Fibroblast of lung (primary cell): ENCODE data around the gene DLL3. TPM values are rescaled to one million over a fixed set of nuclear protein-coding genes. Genes with fewer than 3 reads are reported as not detected.

Source experiments
- DNase-seq, 2 donors: peaks; one replicate each; pipeline versions ENCODE4 v3.0.0 to v3.0.0-alpha.2; 2010; ENCODE audit warnings: low read depth in 2 of 2
- H2AFZ ChIP-seq: 2 replicates; pipeline ENCODE4 v1.5.1; 2012; ENCODE audit warnings: low read length, control low read depth, inconsistent platforms
- H3K27ac ChIP-seq: 2 replicates; pipeline ENCODE4 v1.5.1; 2011; ENCODE audit warnings: low read length, control low read depth; ENCODE audit not compliant: insufficient read depth
- H3K27me3 ChIP-seq: 2 replicates; pipeline ENCODE4 v1.5.1; 2011; ENCODE audit warnings: mild to moderate bottlenecking, low read length; ENCODE audit not compliant: control insufficient read depth, insufficient read depth
- H3K36me3 ChIP-seq: 2 replicates; pipeline ENCODE4 v1.5.1; 2011; ENCODE audit warnings: low read length; ENCODE audit not compliant: control insufficient read depth, insufficient read depth
- H3K4me1 ChIP-seq: 2 replicates; pipeline ENCODE4 v1.5.1; 2011; ENCODE audit warnings: low read length; ENCODE audit not compliant: control insufficient read depth, insufficient read depth; ENCODE audit errors: extremely low read depth
- H3K4me2 ChIP-seq: 2 replicates; pipeline ENCODE4 v1.5.1; 2011; ENCODE audit warnings: low read length, control low read depth; ENCODE audit not compliant: insufficient read depth; ENCODE audit errors: extremely low read depth
- H3K4me3 ChIP-seq, 4 experiments: fragments of 200-600 bp in 1 of 4; sonication (generic) in 1 of 4; replicated peaks in 1 of 4; 2 replicates each; pipeline ENCODE4 v1.5.1; 2011 to 2016; ENCODE audit warnings: low read length in 4 of 4, low read depth in 3 of 4, mild to moderate bottlenecking in 3 of 4, control low read depth in 2 of 4, inconsistent platforms in 1 of 4, mixed read lengths in 1 of 4; ENCODE audit not compliant: insufficient read depth in 1 of 4; ENCODE audit errors: control extremely low read depth in 1 of 4
- H3K79me2 ChIP-seq: 2 replicates; pipeline ENCODE4 v1.5.1; 2012; ENCODE audit warnings: mild to moderate bottlenecking, low read length, inconsistent platforms; ENCODE audit not compliant: control insufficient read depth, insufficient read depth
- H3K9ac ChIP-seq: 2 replicates; pipeline ENCODE4 v1.5.1; 2011; ENCODE audit warnings: mild to moderate bottlenecking, low read length, control low read depth; ENCODE audit not compliant: insufficient read depth
- H3K9me3 ChIP-seq: 2 replicates; pipeline ENCODE4 v1.5.1; 2012; ENCODE audit warnings: low read depth, low read length; ENCODE audit not compliant: control insufficient read depth, insufficient read depth
- H4K20me1 ChIP-seq: 2 replicates; pipeline ENCODE4 v1.5.1; 2011; ENCODE audit warnings: low read length; ENCODE audit not compliant: control insufficient read depth, insufficient read depth; ENCODE audit errors: extremely low read depth
- EZH2 ChIP-seq: IDR thresholded peaks from 2 replicates; pipeline ENCODE4 v1.5.1; 2012; ENCODE audit warnings: low read length, control low read depth, mild to moderate bottlenecking; ENCODE audit errors: missing control alignments
- polyA plus RNA-seq, 2 donors: library from polyadenylated mRNA; depleted of rRNA in 1 of 2; stranded (reverse) in 1 of 2; unstranded in 1 of 2; fragments of >200 nt; gene quantifications; 2 replicates each; pipeline ENCODE4 v1.2.1, GENCODE V29; 2011 to 2012; ENCODE audit warnings: missing spikeins in 1 of 2
- total RNA-seq: library from RNA; depleted of rRNA; stranded (reverse); fragments of >200 nt; gene quantifications from 2 replicates; pipeline ENCODE4 v1.2.1, GENCODE V29; 2014
- TF ChIP-seq, protein P1 (sequence below), 2 donors: IDR thresholded peaks in 1 of 2; conservative IDR thresholded peaks in 1 of 2; 1 replicate in 1 of 2; 2 replicates in 1 of 2; pipeline ENCODE4 v1.5.1; 2011 to 2012; ENCODE audit warnings: low read length in 2 of 2, control low read depth in 1 of 2, inconsistent platforms in 1 of 2, low read depth in 1 of 2, mild to moderate bottlenecking in 1 of 2

The DLL3 gene
- total and polyA plus RNA-seq, 2 donors (not counting 1 experiment from before 2014, with no cell fraction given), result under 0.01 to 0.11 TPM

DNA sequence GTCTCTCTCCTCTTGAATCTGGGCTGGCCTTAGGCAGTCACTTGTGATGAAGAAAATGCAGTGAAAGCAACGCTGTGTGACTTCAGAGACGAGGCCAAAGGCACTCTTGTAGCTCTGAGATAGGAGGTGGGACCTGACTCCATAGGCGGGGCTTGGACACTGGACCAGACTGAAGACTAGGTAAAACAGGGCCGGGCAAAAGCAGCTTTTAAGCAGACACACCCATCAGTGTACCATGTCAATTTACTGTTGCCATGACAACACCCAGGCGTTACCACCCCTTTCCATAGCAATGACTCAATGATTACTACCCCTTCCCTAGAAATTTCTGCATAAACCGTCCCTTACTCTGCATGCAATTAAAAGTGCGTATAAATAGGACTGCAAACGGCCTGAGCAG, 47.9 kb downstream of the DLL3 start:
- H3K79me2 ChIP-seq, result no peaks in the 10 kb centered on the region
- H4K20me1 ChIP-seq, result no peaks in the 10 kb centered on the region
- no peaks in the 10 kb centered on the region for H3K4me1 ChIP-seq
- H3K4me2 ChIP-seq, result no peak overlapping the region
- H3K4me3 ChIP-seq, result no peak overlapping the region
- H2AFZ ChIP-seq, result no peak overlapping the region
- no peaks in the 10 kb centered on the region for H3K9me3 ChIP-seq
- no peak for TF ChIP-seq EZH2
- TF ChIP-seq, protein P1, sequence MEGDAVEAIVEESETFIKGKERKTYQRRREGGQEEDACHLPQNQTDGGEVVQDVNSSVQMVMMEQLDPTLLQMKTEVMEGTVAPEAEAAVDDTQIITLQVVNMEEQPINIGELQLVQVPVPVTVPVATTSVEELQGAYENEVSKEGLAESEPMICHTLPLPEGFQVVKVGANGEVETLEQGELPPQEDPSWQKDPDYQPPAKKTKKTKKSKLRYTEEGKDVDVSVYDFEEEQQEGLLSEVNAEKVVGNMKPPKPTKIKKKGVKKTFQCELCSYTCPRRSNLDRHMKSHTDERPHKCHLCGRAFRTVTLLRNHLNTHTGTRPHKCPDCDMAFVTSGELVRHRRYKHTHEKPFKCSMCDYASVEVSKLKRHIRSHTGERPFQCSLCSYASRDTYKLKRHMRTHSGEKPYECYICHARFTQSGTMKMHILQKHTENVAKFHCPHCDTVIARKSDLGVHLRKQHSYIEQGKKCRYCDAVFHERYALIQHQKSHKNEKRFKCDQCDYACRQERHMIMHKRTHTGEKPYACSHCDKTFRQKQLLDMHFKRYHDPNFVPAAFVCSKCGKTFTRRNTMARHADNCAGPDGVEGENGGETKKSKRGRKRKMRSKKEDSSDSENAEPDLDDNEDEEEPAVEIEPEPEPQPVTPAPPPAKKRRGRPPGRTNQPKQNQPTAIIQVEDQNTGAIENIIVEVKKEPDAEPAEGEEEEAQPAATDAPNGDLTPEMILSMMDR (conservative IDR thresholded peaks at IDR 0.05 in 1 of 2, IDR thresholded peaks at IDR 0.05 in 1 of 2; ENCODE audit: low read depth in 1 of 2, low read length in 2 of 2), result no peak
- no peaks in the 10 kb centered on the region for H3K36me3 ChIP-seq
- H3K27ac ChIP-seq, result no peak overlapping the region
- no peak for DNase-seq
- H3K9ac ChIP-seq, result no peak overlapping the region
- peaks cover 13% of the 10 kb centered on the region for H3K27me3 ChIP-seq

GRCh38 chr19:39550197-39550596, 51.5 kb downstream of the DLL3 start:
- Histone ChIP-seq H3K79me2 (no peaks in the 10 kb centered on the region), H2AFZ (no peak overlapping the region), H3K27me3 (peaks cover 6% of the 10 kb centered on the region), H3K27ac (no peak overlapping the region), H4K20me1 (no peaks in the 10 kb centered on the region), H3K4me2 (no peak overlapping the region), H3K4me3 (no peak overlapping the region), H3K9me3 (no peaks in the 10 kb centered on the region), H3K36me3 (no peaks in the 10 kb centered on the region), H3K4me1 (no peaks in the 10 kb centered on the region), H3K9ac (no peak overlapping the region)
- no peak for TF ChIP-seq EZH2
- TF ChIP-seq, protein P1 (conservative IDR thresholded peaks at IDR 0.05 in 1 of 2, IDR thresholded peaks at IDR 0.05 in 1 of 2; ENCODE audit: low read depth in 1 of 2, low read length in 2 of 2), result no peak
- no peak for DNase-seq

DNA sequence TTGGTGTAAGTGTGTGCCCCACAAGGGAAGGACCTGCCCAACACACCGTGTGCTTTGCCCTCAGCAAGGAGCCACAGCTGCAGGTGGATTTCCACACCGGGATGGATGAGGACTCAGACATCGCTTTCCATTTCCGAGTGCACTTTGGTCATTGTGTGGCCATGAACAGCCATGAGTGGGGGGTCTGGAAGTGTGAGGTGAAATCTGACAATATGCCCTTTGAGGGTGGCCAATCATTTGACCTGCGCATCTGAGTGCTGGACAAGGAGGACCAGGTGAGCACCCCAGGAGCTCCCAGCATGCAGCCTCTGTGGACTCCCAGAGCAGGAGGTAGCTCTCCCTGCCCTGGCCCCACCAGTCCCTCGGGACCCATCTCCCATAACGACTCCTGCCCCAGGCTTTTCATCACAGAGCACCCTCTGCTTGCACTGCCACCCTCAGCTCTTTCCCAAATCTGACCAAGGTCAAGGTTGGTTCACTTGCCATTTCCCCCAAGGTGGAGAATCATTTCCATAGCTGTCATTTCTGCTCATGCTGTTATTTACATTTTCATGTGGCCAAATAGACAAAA, 54.4 kb downstream of the DLL3 start:
- H3K4me1 ChIP-seq, result no peaks in the 10 kb centered on the region
- no peaks in the 10 kb centered on the region for H4K20me1 ChIP-seq
- no peak overlapping the region for H3K4me3 ChIP-seq
- no peak overlapping the region for H3K9ac ChIP-seq
- TF ChIP-seq EZH2, result no peak
- TF ChIP-seq, protein P1 (conservative IDR thresholded peaks at IDR 0.05 in 1 of 2, IDR thresholded peaks at IDR 0.05 in 1 of 2; ENCODE audit: low read depth in 1 of 2, low read length in 2 of 2), result no peak
- H3K79me2 ChIP-seq, result no peaks in the 10 kb centered on the region
- no peaks in the 10 kb centered on the region for H3K9me3 ChIP-seq
- no peaks in the 10 kb centered on the region for H3K36me3 ChIP-seq
- no peak overlapping the region for H3K4me2 ChIP-seq
- H2AFZ ChIP-seq, result no peak overlapping the region
- no peaks in the 10 kb centered on the region for H3K27me3 ChIP-seq
- no peak for DNase-seq
- H3K27ac ChIP-seq, result no peak overlapping the region
